ENCODE data around the gene DISP2. TPM values are rescaled to one million over a fixed set of nuclear protein-coding genes. Genes with fewer than 3 reads are reported as not detected.

The DISP2 gene
- total and polyA plus RNA-seq, 9 of the 15 experiments (the other 6 are each of a cell fraction or from before 2014, with no cell fraction given) = 0.06 to 0.89 (median 0.15) TPM; not detected in 1

DNA sequence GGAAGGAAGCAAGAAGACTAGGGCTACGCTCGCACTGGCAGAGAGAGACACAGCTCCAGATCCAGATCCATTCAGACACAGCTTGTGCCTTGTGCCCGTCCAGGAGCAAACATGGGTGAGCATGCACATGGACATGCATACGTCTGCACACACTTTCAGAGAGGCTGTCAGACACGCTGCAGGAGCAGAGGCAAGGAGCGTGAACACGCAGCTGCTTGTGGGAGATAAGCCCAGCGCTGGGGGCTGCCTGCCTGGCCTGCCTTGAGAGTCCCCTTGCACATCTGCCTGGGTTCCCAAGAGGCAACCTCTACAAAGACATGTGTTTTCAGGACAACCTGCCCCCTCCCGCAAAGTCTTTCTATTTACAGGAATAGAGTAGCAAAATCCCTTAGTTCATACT is 69.2 kb downstream of the DISP2 start (continued):
- no peak for TF ChIP-seq ZNF282 (CRISPR knock-in tag; IDR thresholded peaks at IDR 0.05)
- TF ChIP-seq BRD9 (IDR thresholded peaks at IDR 0.05; ENCODE audit: low read depth, partially characterized antibody) = no peak
- no peak for TF ChIP-seq ZNF830 (CRISPR knock-in tag; IDR thresholded peaks at IDR 0.05)
- TF ChIP-seq ELF1 (tag; IDR thresholded peaks at IDR 0.05) = no peak
- no peak for TF ChIP-seq ZNF766 (CRISPR knock-in tag; conservative IDR thresholded peaks at IDR 0.05)
- TF ChIP-seq, protein P1, sequence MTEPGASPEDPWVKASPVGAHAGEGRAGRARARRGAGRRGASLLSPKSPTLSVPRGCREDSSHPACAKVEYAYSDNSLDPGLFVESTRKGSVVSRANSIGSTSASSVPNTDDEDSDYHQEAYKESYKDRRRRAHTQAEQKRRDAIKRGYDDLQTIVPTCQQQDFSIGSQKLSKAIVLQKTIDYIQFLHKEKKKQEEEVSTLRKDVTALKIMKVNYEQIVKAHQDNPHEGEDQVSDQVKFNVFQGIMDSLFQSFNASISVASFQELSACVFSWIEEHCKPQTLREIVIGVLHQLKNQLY (CRISPR knock-in tag; conservative IDR thresholded peaks at IDR 0.05) = 0 out of 4 replicates have a peak, but pooled peaks of 1 of the 2 experiments have one; percentile 32
- no peak for TF ChIP-seq NFE2 (IDR thresholded peaks at IDR 0.05; ENCODE audit: low read depth)
- TF ChIP-seq ZNF41 (CRISPR knock-in tag; conservative IDR thresholded peaks at IDR 0.05) = no peak
- no peak for TF ChIP-seq NFIX (CRISPR knock-in tag; IDR thresholded peaks at IDR 0.05; ENCODE audit: low read depth)
- TF ChIP-seq ZNF12 (CRISPR knock-in tag; IDR thresholded peaks at IDR 0.05) = no peak
- TF ChIP-seq, protein P2, sequence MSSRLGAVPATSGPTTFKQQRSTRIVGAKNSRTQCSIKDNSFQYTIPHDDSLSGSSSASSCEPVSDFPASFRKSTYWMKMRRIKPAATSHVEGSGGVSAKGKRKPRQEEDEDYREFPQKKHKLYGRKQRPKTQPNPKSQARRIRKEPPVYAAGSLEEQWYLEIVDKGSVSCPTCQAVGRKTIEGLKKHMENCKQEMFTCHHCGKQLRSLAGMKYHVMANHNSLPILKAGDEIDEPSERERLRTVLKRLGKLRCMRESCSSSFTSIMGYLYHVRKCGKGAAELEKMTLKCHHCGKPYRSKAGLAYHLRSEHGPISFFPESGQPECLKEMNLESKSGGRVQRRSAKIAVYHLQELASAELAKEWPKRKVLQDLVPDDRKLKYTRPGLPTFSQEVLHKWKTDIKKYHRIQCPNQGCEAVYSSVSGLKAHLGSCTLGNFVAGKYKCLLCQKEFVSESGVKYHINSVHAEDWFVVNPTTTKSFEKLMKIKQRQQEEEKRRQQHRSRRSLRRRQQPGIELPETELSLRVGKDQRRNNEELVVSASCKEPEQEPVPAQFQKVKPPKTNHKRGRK (tag; IDR thresholded peaks at IDR 0.05) = no peak
- TF ChIP-seq SRSF1 (IDR thresholded peaks at IDR 0.05; ENCODE audit: low read depth, low read length) = no peak
- TF ChIP-seq ZNF121 (CRISPR knock-in tag; conservative IDR thresholded peaks at IDR 0.05) = no peak
- TF ChIP-seq, protein P3, sequence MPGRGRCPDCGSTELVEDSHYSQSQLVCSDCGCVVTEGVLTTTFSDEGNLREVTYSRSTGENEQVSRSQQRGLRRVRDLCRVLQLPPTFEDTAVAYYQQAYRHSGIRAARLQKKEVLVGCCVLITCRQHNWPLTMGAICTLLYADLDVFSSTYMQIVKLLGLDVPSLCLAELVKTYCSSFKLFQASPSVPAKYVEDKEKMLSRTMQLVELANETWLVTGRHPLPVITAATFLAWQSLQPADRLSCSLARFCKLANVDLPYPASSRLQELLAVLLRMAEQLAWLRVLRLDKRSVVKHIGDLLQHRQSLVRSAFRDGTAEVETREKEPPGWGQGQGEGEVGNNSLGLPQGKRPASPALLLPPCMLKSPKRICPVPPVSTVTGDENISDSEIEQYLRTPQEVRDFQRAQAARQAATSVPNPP (IDR thresholded peaks at IDR 0.05; ENCODE audit: borderline replicate concordance, insufficient read depth, insufficient read length) = no peak
- no peak for TF ChIP-seq MED1 (CRISPR knock-in tag; IDR thresholded peaks at IDR 0.05; ENCODE audit: borderline replicate concordance)
- peak; percentile 76 for TF ChIP-seq HDAC2 (IDR thresholded peaks at IDR 0.05)
- no peak for TF ChIP-seq POLR2H (tag; IDR thresholded peaks at IDR 0.05; ENCODE audit: low read depth)
- TF ChIP-seq, protein P4, sequence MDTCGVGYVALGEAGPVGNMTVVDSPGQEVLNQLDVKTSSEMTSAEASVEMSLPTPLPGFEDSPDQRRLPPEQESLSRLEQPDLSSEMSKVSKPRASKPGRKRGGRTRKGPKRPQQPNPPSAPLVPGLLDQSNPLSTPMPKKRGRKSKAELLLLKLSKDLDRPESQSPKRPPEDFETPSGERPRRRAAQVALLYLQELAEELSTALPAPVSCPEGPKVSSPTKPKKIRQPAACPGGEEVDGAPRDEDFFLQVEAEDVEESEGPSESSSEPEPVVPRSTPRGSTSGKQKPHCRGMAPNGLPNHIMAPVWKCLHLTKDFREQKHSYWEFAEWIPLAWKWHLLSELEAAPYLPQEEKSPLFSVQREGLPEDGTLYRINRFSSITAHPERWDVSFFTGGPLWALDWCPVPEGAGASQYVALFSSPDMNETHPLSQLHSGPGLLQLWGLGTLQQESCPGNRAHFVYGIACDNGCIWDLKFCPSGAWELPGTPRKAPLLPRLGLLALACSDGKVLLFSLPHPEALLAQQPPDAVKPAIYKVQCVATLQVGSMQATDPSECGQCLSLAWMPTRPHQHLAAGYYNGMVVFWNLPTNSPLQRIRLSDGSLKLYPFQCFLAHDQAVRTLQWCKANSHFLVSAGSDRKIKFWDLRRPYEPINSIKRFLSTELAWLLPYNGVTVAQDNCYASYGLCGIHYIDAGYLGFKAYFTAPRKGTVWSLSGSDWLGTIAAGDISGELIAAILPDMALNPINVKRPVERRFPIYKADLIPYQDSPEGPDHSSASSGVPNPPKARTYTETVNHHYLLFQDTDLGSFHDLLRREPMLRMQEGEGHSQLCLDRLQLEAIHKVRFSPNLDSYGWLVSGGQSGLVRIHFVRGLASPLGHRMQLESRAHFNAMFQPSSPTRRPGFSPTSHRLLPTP (IDR thresholded peaks at IDR 0.05; ENCODE audit: borderline replicate concordance, extremely low read depth, insufficient read length) = no peak
- TF ChIP-seq TCF7 (IDR thresholded peaks at IDR 0.05; ENCODE audit: borderline replicate concordance) = no peak
- no peak for TF ChIP-seq ZZZ3 (IDR thresholded peaks at IDR 0.05)
- TF ChIP-seq, protein P5, sequence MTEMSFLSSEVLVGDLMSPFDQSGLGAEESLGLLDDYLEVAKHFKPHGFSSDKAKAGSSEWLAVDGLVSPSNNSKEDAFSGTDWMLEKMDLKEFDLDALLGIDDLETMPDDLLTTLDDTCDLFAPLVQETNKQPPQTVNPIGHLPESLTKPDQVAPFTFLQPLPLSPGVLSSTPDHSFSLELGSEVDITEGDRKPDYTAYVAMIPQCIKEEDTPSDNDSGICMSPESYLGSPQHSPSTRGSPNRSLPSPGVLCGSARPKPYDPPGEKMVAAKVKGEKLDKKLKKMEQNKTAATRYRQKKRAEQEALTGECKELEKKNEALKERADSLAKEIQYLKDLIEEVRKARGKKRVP (CRISPR knock-in tag; IDR thresholded peaks at IDR 0.05) = no peak

All from K562 (cell line).